GM12878 (cell line): ENCODE measurements around the gene OR2T12.

Experiments
- BHLHE40 ChIP-seq, 2 experiments: fragments of 450-650 bp in 1 of 2; IDR thresholded peaks; 2 replicates each; pipeline ENCODE4 v1.6.1; 2011 to 2017; ENCODE audit warnings: low read depth in 2 of 2, borderline replicate concordance in 1 of 2, improper control_type of control experiment in 1 of 2, low read length in 1 of 2, mild to moderate bottlenecking in 1 of 2
- CBX3 ChIP-seq: fragments of 200-600 bp; sonication (generic); IDR thresholded peaks from 2 replicates; pipeline ENCODE4 v1.6.1; 2016; ENCODE audit warnings: low read depth, borderline replicate concordance
- CEBPB ChIP-seq, 2 experiments: fragments of 150-350 bp in 1 of 2; IDR thresholded peaks; 2 replicates each; pipeline ENCODE4 v1.6.1; 2012 to 2014; ENCODE audit warnings: low read depth in 2 of 2, low read length in 2 of 2, borderline replicate concordance in 1 of 2, inconsistent platforms in 1 of 2
- FOS ChIP-seq: IDR thresholded peaks from 3 replicates; pipeline ENCODE4 v1.6.1; 2011; ENCODE audit warnings: borderline replicate concordance; ENCODE audit not compliant: insufficient read length; ENCODE audit errors: extremely low read depth
- HDGF ChIP-seq: fragments of 450-650 bp; IDR thresholded peaks from 2 replicates; pipeline ENCODE4 v1.6.1; 2016; ENCODE audit warnings: antibody characterized with exemption
- NFXL1 ChIP-seq: fragments of 450-650 bp; IDR thresholded peaks from 2 replicates; pipeline ENCODE4 v1.6.1; 2017; ENCODE audit warnings: antibody characterized with exemption, mild to moderate bottlenecking, borderline replicate concordance
- POLR2A ChIP-seq: IDR thresholded peaks from 2 replicates; pipeline ENCODE4 v1.6.1; 2011; ENCODE audit warnings: low read depth, mild to moderate bottlenecking, low read length
- RAD21 ChIP-seq: IDR thresholded peaks from 2 replicates; pipeline ENCODE4 v1.6.1; 2011; ENCODE audit warnings: mild to moderate bottlenecking, low read depth, low read length, moderate library complexity; ENCODE audit not compliant: insufficient read depth
- RCOR1 ChIP-seq: conservative IDR thresholded peaks from 2 replicates; pipeline ENCODE4 v1.6.1; 2012; ENCODE audit warnings: low read depth, low read length, improper control_type of control experiment
- SUZ12 ChIP-seq: fragments of 200-600 bp; sonication (generic); IDR thresholded peaks from one replicate; pipeline ENCODE4 v1.6.1; 2018; ENCODE audit warnings: antibody characterized with exemption, mild to moderate bottlenecking; ENCODE audit not compliant: unreplicated experiment
- TF ChIP-seq, protein P1 (sequence below), 3 experiments: IDR thresholded peaks in 2 of 3; conservative IDR thresholded peaks in 1 of 3; 2 replicates each; pipeline ENCODE4 v1.5.1; 2011; ENCODE audit warnings: low read depth in 3 of 3, low read length in 3 of 3, mild to moderate bottlenecking in 3 of 3, control low read depth in 2 of 3, moderate library complexity in 2 of 3, inconsistent platforms in 1 of 3, mixed read lengths in 1 of 3; ENCODE audit not compliant: control insufficient read depth in 2 of 3, insufficient read depth in 1 of 3; ENCODE audit errors: extremely low read depth in 1 of 3
- TF ChIP-seq, protein P2 (sequence below): IDR thresholded peaks from 2 replicates; pipeline ENCODE4 v1.6.1; 2011; ENCODE audit warnings: borderline replicate concordance, low read depth, mild to moderate bottlenecking, moderate library complexity, mixed read lengths, low read length; ENCODE audit not compliant: insufficient read depth; ENCODE audit errors: extremely low read length

DNA sequence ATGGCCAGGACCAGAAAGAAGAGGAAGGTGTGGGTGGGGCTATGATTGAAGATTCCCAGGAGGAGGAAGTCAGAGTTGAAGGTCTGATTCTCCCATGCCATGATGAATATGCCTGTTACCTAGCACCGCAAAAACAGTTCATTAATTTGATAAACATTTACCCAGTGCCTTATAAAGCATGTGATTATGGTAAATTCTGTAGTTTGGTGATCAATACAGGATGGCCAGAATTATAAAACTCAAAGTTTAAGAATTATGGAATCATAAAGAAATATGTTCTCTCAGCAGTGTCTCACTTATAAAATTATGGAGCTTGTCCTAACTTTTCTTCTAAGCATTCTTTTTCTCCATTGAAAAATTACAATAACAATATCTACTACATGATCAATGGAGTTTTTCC is 21.2 kb upstream of the OR2T12 start, which contains the start of gene OR2M7:
- TF ChIP-seq RCOR1 (no peak), SUZ12 (no peak), CEBPB (IDR thresholded peaks at IDR 0.05; ENCODE audit: borderline replicate concordance in 1 of 2, low read depth in 2 of 2, low read length in 2 of 2) (no peak), BHLHE40 (IDR thresholded peaks at IDR 0.05; ENCODE audit: borderline replicate concordance in 1 of 2, low read depth in 2 of 2, low read length in 1 of 2) (no peak), FOS (no peak), NFXL1 (no peak), RAD21 (no peak), POLR2A (no peak), CBX3 (no peak), HDGF (no peak)
- TF ChIP-seq, protein P1, sequence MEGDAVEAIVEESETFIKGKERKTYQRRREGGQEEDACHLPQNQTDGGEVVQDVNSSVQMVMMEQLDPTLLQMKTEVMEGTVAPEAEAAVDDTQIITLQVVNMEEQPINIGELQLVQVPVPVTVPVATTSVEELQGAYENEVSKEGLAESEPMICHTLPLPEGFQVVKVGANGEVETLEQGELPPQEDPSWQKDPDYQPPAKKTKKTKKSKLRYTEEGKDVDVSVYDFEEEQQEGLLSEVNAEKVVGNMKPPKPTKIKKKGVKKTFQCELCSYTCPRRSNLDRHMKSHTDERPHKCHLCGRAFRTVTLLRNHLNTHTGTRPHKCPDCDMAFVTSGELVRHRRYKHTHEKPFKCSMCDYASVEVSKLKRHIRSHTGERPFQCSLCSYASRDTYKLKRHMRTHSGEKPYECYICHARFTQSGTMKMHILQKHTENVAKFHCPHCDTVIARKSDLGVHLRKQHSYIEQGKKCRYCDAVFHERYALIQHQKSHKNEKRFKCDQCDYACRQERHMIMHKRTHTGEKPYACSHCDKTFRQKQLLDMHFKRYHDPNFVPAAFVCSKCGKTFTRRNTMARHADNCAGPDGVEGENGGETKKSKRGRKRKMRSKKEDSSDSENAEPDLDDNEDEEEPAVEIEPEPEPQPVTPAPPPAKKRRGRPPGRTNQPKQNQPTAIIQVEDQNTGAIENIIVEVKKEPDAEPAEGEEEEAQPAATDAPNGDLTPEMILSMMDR (IDR thresholded peaks at IDR 0.05 in 2 of 3, conservative IDR thresholded peaks at IDR 0.05 in 1 of 3; ENCODE audit: control insufficient read depth in 2 of 3, extremely low read depth in 1 of 3, insufficient read depth in 1 of 3, low read depth in 3 of 3, low read length in 3 of 3): no peak
- TF ChIP-seq, protein P2, sequence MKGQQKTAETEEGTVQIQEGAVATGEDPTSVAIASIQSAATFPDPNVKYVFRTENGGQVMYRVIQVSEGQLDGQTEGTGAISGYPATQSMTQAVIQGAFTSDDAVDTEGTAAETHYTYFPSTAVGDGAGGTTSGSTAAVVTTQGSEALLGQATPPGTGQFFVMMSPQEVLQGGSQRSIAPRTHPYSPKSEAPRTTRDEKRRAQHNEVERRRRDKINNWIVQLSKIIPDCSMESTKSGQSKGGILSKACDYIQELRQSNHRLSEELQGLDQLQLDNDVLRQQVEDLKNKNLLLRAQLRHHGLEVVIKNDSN: no peak
